Measurements from ENCODE around the gene CAMK4.

DNA sequence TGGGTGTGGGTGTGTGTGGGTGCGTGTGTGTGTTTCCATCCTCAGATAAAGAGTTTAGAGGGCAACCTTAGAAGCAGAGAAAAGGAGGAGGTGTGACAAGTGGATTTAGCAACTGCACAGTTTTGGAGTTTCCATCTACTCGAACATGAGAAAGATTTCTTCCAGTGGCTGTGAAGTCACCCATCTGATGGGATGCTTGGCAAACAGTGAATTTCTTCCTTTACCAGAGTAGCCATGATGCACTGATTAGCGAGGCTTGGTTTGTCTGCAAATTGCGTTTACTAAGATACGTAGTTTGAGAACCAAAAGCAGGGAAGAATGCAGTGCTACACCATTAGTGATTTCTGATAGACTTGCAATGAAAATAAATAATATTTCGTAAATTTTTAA, 288.9 kb downstream of the CAMK4 start:
- TF ChIP-seq EP300 (IDR thresholded peaks at IDR 0.05) (no peak), POLR2AphosphoS5 (IDR thresholded peaks at IDR 0.05) (no peak)
- TF ChIP-seq, protein P1, sequence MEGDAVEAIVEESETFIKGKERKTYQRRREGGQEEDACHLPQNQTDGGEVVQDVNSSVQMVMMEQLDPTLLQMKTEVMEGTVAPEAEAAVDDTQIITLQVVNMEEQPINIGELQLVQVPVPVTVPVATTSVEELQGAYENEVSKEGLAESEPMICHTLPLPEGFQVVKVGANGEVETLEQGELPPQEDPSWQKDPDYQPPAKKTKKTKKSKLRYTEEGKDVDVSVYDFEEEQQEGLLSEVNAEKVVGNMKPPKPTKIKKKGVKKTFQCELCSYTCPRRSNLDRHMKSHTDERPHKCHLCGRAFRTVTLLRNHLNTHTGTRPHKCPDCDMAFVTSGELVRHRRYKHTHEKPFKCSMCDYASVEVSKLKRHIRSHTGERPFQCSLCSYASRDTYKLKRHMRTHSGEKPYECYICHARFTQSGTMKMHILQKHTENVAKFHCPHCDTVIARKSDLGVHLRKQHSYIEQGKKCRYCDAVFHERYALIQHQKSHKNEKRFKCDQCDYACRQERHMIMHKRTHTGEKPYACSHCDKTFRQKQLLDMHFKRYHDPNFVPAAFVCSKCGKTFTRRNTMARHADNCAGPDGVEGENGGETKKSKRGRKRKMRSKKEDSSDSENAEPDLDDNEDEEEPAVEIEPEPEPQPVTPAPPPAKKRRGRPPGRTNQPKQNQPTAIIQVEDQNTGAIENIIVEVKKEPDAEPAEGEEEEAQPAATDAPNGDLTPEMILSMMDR (IDR thresholded peaks at IDR 0.05): no peak
